GM21529 (cell line): ENCODE measurements around the gene WDR27.

ENCODE experiments used
- ATAC-seq: cut with Tn5 transposase; IDR thresholded peaks from one replicate; pipeline ENCODE4 v1.9.1; 2021; ENCODE audit not compliant: unreplicated experiment

The WDR27 gene

GRCh38 chr6:169416249-169416648 lies 285.6 kb downstream of the WDR27 start:
- ATAC-seq, result no peak

DNA sequence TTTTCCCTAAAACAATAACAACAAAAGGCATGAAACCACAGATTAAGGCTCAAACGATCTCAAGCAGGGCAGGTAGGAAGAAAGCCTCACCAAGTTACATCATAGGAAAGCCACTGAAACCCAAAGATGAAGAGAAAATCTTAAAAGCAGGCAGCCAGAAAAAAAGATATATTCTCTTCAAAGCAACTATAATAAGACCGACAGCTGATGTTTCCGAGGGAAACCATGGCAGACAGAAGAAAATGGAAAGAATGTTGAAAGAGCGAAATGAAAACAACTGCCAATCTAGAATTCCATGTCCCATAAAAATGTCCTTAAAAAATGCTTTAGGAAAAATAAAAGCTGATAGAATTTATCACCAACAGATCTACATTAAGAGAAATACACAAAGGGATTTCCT lies 286.6 kb downstream of the WDR27 start:
- no peak for ATAC-seq

DNA sequence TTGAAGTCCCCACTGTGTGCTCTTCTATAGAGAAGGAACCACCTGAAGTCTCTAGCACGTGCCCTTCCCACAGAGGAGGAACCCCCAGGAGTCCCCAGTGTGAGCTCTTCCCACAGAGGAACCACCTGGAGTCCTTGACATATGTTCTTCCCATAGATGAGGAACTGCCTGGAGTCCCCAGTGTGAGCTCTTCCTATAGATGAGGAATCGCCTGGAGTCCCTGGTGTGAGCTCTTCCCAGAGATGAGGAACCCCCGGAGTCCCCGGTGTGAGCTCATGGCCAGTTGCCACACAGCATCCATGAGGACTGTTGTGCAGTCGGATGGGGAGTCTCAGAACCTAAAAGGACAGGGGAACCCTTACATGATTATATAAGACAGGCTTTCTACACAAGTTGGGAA lies 290.1 kb downstream of the WDR27 start:
- ATAC-seq, result no peak

GRCh38 chr6:169411296-169411695 lies 290.5 kb downstream of the WDR27 start:
- ATAC-seq, result no peak

DNA sequence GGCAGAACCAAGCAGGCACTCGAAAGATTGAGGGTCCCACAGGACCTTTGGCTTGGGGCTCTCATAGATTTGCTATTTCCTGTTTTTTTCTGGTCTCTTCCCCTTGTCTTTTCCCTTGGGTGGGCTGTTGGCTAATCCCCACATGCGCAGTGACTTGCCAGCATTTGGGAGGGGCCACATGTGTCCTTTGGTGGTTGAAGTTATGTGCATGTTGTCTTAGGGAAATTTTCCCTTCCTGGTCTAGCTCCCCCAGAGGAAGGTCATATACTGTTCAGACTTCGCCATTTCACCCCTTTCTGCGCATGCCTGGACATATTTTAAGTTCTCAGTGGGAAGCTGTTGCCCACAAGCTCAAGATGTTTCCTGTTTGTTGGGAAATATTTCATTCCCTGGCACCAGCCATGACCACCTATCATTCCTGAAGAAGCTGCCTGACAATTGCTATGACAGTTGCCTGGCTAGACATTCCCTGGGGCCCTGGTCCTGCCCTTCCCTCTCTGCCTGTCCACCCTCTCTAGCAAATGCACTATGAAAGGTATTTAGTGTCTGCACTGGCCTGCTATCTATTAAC lies 292.0 kb downstream of the WDR27 start:
- no peak for ATAC-seq

GRCh38 chr6:169407325-169407724 lies 294.5 kb downstream of the WDR27 start:
- no peak for ATAC-seq
